HL-60 (cell line): ENCODE results near the gene CAMTA1.

ENCODE experiments used
- DNase-seq, 2 experiments: peaks; one replicate each; pipeline ENCODE4 v3.0.0-alpha.2; 2010 to 2020; ENCODE audit warnings: low read depth in 1 of 2, low spot score in 1 of 2
- H3K27ac ChIP-seq: fragments of 250-450 bp; sonication (Bioruptor Pico); replicated peaks from 2 replicates; pipeline ENCODE4 v1.5.1; 2020; ENCODE audit warnings: mild to moderate bottlenecking, moderate library complexity
- H3K27me3 ChIP-seq: fragments of 250-450 bp; sonication (Bioruptor Pico); 2 replicates; pipeline ENCODE4 v1.5.1; 2021; ENCODE audit warnings: mild to moderate bottlenecking, moderate library complexity; ENCODE audit not compliant: insufficient read depth, poor library complexity, severe bottlenecking
- H3K4me3 ChIP-seq: replicated peaks from 2 replicates; pipeline ENCODE4 v1.5.1; 2011; ENCODE audit warnings: mild to moderate bottlenecking, control low read depth, low read length; ENCODE audit not compliant: insufficient read depth
- CTCF ChIP-seq: IDR thresholded peaks from one replicate; pipeline ENCODE4 v1.5.1; 2011; ENCODE audit warnings: low read length, control low read depth, inconsistent platforms; ENCODE audit not compliant: insufficient read depth
- GABPA ChIP-seq: IDR thresholded peaks from 2 replicates; pipeline ENCODE4 v1.6.1; 2012; ENCODE audit warnings: low read depth
- POLR2AphosphoS5 ChIP-seq: IDR thresholded peaks from 2 replicates; pipeline ENCODE4 v1.6.1; 2012; ENCODE audit warnings: low read depth
- SPI1 ChIP-seq: IDR thresholded peaks from 2 replicates; pipeline ENCODE4 v1.6.1; 2012; ENCODE audit warnings: low read depth, mild to moderate bottlenecking, borderline replicate concordance
- TF ChIP-seq, protein P1 (sequence below): IDR thresholded peaks from 2 replicates; pipeline ENCODE4 v1.6.1; 2012; ENCODE audit warnings: low read depth; ENCODE audit not compliant: insufficient replicate concordance

The CAMTA1 gene

GRCh38 chr1:7568053-7568452 is 782.8 kb downstream of the CAMTA1 start:
- peaks cover 2% of the 10 kb centered on the region for H3K27me3 ChIP-seq
- no peak overlapping the region for H3K4me3 ChIP-seq
- no peak overlapping the region for H3K27ac ChIP-seq
- no peak for DNase-seq
- TF ChIP-seq SPI1 (no peak), CTCF (no peak), GABPA (no peak), POLR2AphosphoS5 (no peak)
- TF ChIP-seq, protein P1, sequence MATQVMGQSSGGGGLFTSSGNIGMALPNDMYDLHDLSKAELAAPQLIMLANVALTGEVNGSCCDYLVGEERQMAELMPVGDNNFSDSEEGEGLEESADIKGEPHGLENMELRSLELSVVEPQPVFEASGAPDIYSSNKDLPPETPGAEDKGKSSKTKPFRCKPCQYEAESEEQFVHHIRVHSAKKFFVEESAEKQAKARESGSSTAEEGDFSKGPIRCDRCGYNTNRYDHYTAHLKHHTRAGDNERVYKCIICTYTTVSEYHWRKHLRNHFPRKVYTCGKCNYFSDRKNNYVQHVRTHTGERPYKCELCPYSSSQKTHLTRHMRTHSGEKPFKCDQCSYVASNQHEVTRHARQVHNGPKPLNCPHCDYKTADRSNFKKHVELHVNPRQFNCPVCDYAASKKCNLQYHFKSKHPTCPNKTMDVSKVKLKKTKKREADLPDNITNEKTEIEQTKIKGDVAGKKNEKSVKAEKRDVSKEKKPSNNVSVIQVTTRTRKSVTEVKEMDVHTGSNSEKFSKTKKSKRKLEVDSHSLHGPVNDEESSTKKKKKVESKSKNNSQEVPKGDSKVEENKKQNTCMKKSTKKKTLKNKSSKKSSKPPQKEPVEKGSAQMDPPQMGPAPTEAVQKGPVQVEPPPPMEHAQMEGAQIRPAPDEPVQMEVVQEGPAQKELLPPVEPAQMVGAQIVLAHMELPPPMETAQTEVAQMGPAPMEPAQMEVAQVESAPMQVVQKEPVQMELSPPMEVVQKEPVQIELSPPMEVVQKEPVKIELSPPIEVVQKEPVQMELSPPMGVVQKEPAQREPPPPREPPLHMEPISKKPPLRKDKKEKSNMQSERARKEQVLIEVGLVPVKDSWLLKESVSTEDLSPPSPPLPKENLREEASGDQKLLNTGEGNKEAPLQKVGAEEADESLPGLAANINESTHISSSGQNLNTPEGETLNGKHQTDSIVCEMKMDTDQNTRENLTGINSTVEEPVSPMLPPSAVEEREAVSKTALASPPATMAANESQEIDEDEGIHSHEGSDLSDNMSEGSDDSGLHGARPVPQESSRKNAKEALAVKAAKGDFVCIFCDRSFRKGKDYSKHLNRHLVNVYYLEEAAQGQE: no peak

- no peak for DNase-seq
- Histone ChIP-seq H3K27me3 (peaks cover 2% of the 10 kb centered on the region), H3K4me3 (no peak overlapping the region), H3K27ac (no peak overlapping the region)
- TF ChIP-seq SPI1: no peak
These were observed 783.8 kb downstream of the CAMTA1 start for GRCh38 chr1:7568901-7569524.

- Histone ChIP-seq H3K4me3 (no peak overlapping the region), H3K27ac (no peak overlapping the region), H3K27me3 (peaks cover 2% of the 10 kb centered on the region)
- no peak for DNase-seq
- TF ChIP-seq CTCF (no peak), POLR2AphosphoS5 (no peak), GABPA (no peak), SPI1 (no peak)
- TF ChIP-seq, protein P1: no peak
These were observed 785.1 kb downstream of the CAMTA1 start for GRCh38 chr1:7570311-7570710.

- no peak overlapping the region for H3K27ac ChIP-seq
- H3K27me3 ChIP-seq: peaks cover 2% of the 10 kb centered on the region
- DNase-seq: no peak
- TF ChIP-seq CTCF (no peak), POLR2AphosphoS5 (no peak), SPI1 (no peak), GABPA (no peak)
- TF ChIP-seq, protein P1: no peak
- no peak overlapping the region for H3K4me3 ChIP-seq
These were observed 787.4 kb downstream of the CAMTA1 start for GRCh38 chr1:7572654-7573152.
